SH-SY5Y (cell line): ENCODE data around the gene SLC25A41.

ENCODE experiments used
- GATA2 ChIP-seq: IDR thresholded peaks from 2 replicates; pipeline ENCODE4 v1.6.1; 2011; ENCODE audit warnings: mild to moderate bottlenecking, low read depth, low read length
- GATA3 ChIP-seq: IDR thresholded peaks from 2 replicates; pipeline ENCODE4 v1.6.1; 2011; ENCODE audit warnings: low read depth, mild to moderate bottlenecking, low read length, moderate library complexity

GRCh38 chr19:6384381-6384780 lies 49.2 kb downstream of the SLC25A41 start:
- no peak for TF ChIP-seq GATA2
- no peak for TF ChIP-seq GATA3
